Activated naive CD4-positive, alpha-beta T cell treated with anti-CD3 and anti-CD28 coated beads for 36 hours (primary cell): ENCODE results near the gene ZFP30. TPM values are rescaled to one million over a fixed set of nuclear protein-coding genes. Genes with fewer than 3 reads are reported as not detected.

ENCODE experiments used
- CTCF ChIA-PET: fragments of 350-600 bp; sonication (Branson Sonifier 250); formaldehyde crosslinking; loops from one replicate; lab custom pipeline; 2021; ENCODE audit warnings: antibody characterized with exemption; lab: Charles Lee
- DNase-seq: peaks from one replicate; pipeline ENCODE4 v3.0.0-alpha.2; 2020
- H3K27ac Mint-ChIP-seq: one replicate; pipeline ENCODE4 v1.8.0; 2021; ENCODE audit warnings: mild to moderate bottlenecking, mixed read lengths
- H3K27me3 Mint-ChIP-seq: one replicate; pipeline ENCODE4 v1.8.0; 2021; ENCODE audit warnings: low read depth, mixed read lengths
- H3K36me3 Mint-ChIP-seq: one replicate; pipeline ENCODE4 v1.8.0; 2021; ENCODE audit warnings: low read depth, mixed read lengths
- H3K4me1 Mint-ChIP-seq: one replicate; pipeline ENCODE4 v1.8.0; 2021; ENCODE audit warnings: low read depth, mixed read lengths
- H3K4me3 Mint-ChIP-seq: one replicate; pipeline ENCODE4 v1.8.0; 2021; ENCODE audit warnings: mild to moderate bottlenecking, moderate library complexity, mixed read lengths
- H3K9me3 Mint-ChIP-seq: one replicate; pipeline ENCODE4 v1.8.0; 2021; ENCODE audit warnings: mixed read lengths
- intact Hi-C: fragments of 100-400 bp; cut with micrococcal nuclease; formaldehyde crosslinking; loops from one replicate; pipeline ENCODE4 v1.15.1; 2023
- total RNA-seq, 2 experiments: library from RNA; stranded (reverse); gene quantifications; one replicate each; pipeline ENCODE4 v1.2.3, GENCODE V29; 2021

The ZFP30 gene
- total RNA-seq, 2 experiments from 2014 or later = 10.7 to 11.4 TPM

- intact Hi-C loops = loop anchor here (2.0 to 10.0 kb wide), 3 partner anchors 65 to 443 kb away; partner anchors contain the start of genes ZNF585B and ZNF607
- H3K27me3 Mint-ChIP-seq = no peaks in the 10 kb centered on the region
- DNase-seq = no peak
- peaks cover 29% of the 10 kb centered on the region for H3K4me1 Mint-ChIP-seq
- CTCF ChIA-PET = no interaction called here
- peaks cover 6% of the 10 kb centered on the region for H3K9me3 Mint-ChIP-seq
- H3K4me3 Mint-ChIP-seq = peak overlapping the region; percentile 93
- peak overlapping the region; percentile 93 for H3K27ac Mint-ChIP-seq
- peaks cover 31% of the 10 kb centered on the region for H3K36me3 Mint-ChIP-seq
Observed at GRCh38 chr19:37654118-37654517, 1.1 kb downstream of the ZFP30 start.

DNA sequence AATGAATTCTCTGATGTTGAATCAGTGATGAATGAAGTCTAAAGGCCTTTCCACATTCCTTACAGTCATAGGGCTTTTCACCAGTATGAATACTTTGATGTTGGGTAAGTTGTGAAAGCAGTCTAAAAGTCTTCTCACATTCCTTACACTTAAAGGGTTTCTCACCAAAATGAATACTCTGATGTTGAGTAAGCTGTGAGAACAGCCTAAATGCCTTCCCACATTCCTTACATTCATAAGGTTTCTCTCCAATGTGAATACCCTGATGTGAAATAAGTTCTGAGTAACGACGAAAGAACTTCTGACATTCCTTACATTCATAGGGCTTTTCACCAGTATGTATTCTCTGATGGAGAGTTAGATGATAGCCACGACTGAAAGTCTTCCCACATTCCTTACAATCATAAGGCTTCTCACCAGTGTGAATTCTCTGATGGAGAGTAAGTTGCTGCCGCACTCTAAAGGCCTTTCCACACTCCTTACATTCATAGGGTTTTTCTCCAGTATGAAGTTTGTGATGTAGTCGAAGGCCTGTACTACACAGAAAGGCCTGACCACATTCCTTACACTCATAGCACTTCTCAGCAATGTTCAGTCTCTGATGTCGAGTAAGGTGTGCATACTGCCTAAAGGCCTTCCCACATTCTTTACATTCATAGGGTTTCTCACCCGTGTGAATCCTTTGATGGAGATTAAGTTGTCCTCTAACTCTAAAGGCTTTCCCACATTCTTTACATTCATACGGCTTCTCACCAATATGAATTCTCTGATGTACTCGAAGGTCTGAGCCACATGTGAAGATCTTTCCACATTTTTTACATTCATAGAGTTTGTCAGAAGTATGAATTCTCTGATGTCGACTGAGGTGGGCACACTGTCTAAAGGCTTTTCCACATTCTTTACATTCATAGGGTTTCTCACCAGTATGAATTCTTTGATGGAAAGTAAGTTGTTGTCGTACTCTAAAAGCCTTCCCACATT, 19.9 kb downstream of the ZFP30 start:
- CTCF ChIA-PET = no interaction called here
- Mint-ChIP-seq H3K4me3 (no peak overlapping the region), H3K36me3 (peaks cover 49% of the 10 kb centered on the region), H3K4me1 (no peaks in the 10 kb centered on the region), H3K27ac (no peak overlapping the region), H3K9me3 (peaks cover 44% of the 10 kb centered on the region), H3K27me3 (no peaks in the 10 kb centered on the region)
- no peak for DNase-seq
- intact Hi-C loops = no loop called here

GRCh38 chr19:37594982-37595382, 60.3 kb downstream of the ZFP30 start:
- intact Hi-C loops = loop anchor here (1.0 to 10.0 kb wide), 12 partner anchors 60 to 745 kb away; partner anchors contain the start of genes SPINT2, ZFP30, ZNF345 and ZNF383
- Mint-ChIP-seq H3K27ac (peak overlapping the region; percentile 97), H3K4me1 (peaks cover 17% of the 10 kb centered on the region), H3K36me3 (peaks cover 35% of the 10 kb centered on the region), H3K4me3 (peak overlapping the region; percentile 99), H3K27me3 (no peaks in the 10 kb centered on the region), H3K9me3 (peaks cover 30% of the 10 kb centered on the region)
- CTCF ChIA-PET = interaction anchor here (1.2 kb wide), 1 partner anchor 88 kb away, joined by 3 read pairs; the partner anchor contains the start of gene ZNF793
- peak; percentile 70 for DNase-seq

DNA sequence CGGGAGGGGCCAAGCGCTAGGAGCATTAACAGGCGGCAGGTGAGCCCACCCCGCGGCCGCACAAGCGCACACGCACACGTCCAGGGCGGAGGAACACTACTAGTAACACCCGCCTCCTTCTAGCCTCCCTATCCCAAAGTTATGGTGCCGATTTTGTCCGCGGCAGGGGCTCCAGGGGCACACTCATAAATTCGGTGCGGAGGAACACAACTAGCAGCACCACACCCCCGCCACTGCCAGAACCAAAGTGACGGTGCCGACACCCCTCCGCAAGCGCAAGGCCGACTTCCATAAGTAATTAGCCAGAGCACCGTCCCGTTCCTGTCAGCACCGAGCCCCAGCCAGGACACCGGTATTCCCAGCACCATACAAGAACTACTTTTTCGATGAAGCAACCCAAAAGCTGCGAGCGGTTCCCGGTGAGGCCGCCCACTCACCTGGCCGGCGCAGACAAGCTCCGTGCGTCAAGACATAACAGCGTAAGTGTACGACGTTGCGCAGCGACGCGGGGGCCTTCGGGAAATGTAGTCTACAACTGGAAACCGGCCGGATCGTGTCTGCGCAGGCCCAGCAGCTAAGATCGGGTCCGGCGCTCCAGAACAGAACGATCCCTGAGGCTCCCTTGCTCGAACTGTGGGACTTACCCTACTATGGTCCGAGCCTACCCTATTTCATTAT, 60.8 kb downstream of the ZFP30 start, which contains the start of the genes ZNF540 and ZNF571:
ZNF540 (plus strand) TSS at position 573 of the 678 bp plus-strand sequence. CDS start 3,572 bp downstream, outside the sequence.
ZNF571 (minus strand) TSS at position 489 of the 678 bp plus-strand sequence. CDS start 8,116 bp downstream, outside the sequence.
- H3K4me3 Mint-ChIP-seq = peak within 1 kb of the TSS; percentile 99
- CTCF ChIA-PET = interaction anchor here (1.2 kb wide), 1 partner anchor 88 kb away, joined by 3 read pairs; the partner anchor contains the start of gene ZNF793
- DNase-seq = peak; percentile 96
- peaks cover 17% of the 10 kb centered on the region for H3K4me1 Mint-ChIP-seq
- peaks cover 26% of the 10 kb centered on the region for H3K9me3 Mint-ChIP-seq
- peak within 1 kb of the TSS; percentile 97 for H3K27ac Mint-ChIP-seq
- no peaks in the 10 kb centered on the region for H3K27me3 Mint-ChIP-seq
- intact Hi-C loops = loop anchor here (1.0 to 10.0 kb wide), 12 partner anchors 61 to 744 kb away; partner anchors contain the start of genes SPINT2, ZFP30, ZNF345 and ZNF383
- H3K36me3 Mint-ChIP-seq = peaks cover 33% of the 10 kb centered on the region

GRCh38 chr19:37593996-37594303, 61.3 kb downstream of the ZFP30 start:
- Mint-ChIP-seq H3K27ac (peak overlapping the region; percentile 97), H3K9me3 (peaks cover 27% of the 10 kb centered on the region), H3K4me3 (peak overlapping the region; percentile 99), H3K4me1 (peaks cover 17% of the 10 kb centered on the region), H3K36me3 (peaks cover 34% of the 10 kb centered on the region), H3K27me3 (no peaks in the 10 kb centered on the region)
- intact Hi-C loops = loop anchor here (1.0 to 10.0 kb wide), 12 partner anchors 61 to 744 kb away; partner anchors contain the start of genes SPINT2, ZFP30, ZNF345 and ZNF383
- CTCF ChIA-PET = interaction anchor here (1.2 kb wide), 1 partner anchor 87 kb away, joined by 3 read pairs; the partner anchor contains the start of gene ZNF793
- no peak for DNase-seq

DNA sequence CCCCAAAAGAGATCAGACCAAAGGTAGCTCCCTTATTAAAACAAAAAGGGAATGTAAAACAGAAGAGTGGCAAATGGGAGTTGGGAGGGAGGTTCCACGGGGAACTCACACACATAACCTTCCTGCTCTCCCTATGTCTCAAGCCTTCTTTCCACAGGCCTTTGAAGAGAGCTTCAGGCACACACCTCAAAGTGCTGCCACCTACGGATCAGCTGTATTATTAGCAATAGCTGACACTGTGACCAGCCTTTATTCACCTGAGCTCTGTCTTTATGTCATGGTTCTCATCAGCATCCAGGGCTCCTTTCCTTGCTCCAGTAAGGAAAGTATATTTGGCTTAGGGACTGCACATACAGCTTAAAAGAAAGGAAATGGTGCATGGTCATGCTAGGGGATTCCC, 71.9 kb downstream of the ZFP30 start:
- no peak overlapping the region for H3K27ac Mint-ChIP-seq
- peaks cover 38% of the 10 kb centered on the region for H3K36me3 Mint-ChIP-seq
- no peak overlapping the region for H3K4me3 Mint-ChIP-seq
- H3K4me1 Mint-ChIP-seq = no peaks in the 10 kb centered on the region
- CTCF ChIA-PET = no interaction called here
- H3K27me3 Mint-ChIP-seq = no peaks in the 10 kb centered on the region
- no peak for DNase-seq
- peaks cover 47% of the 10 kb centered on the region for H3K9me3 Mint-ChIP-seq
- intact Hi-C loops = no loop called here

- DNase-seq = no peak
- Mint-ChIP-seq H3K36me3 (peaks cover 73% of the 10 kb centered on the region), H3K4me1 (no peaks in the 10 kb centered on the region), H3K9me3 (peaks cover 55% of the 10 kb centered on the region), H3K27ac (no peak overlapping the region), H3K4me3 (no peak overlapping the region), H3K27me3 (no peaks in the 10 kb centered on the region)
- CTCF ChIA-PET = no interaction called here
- intact Hi-C loops = no loop called here
Observed at GRCh38 chr19:37572203-37572602, 83.1 kb downstream of the ZFP30 start.

- peaks cover 73% of the 10 kb centered on the region for H3K9me3 Mint-ChIP-seq
- H3K4me1 Mint-ChIP-seq = no peaks in the 10 kb centered on the region
- no peak for DNase-seq
- CTCF ChIA-PET = interaction anchor here (0.6 kb wide), 1 partner anchor 258 kb away, joined by 3 read pairs; no protein-coding TSS in a partner anchor
- H3K27me3 Mint-ChIP-seq = no peaks in the 10 kb centered on the region
- intact Hi-C loops = no loop called here
- H3K4me3 Mint-ChIP-seq = no peak overlapping the region
- H3K27ac Mint-ChIP-seq = no peak overlapping the region
- peaks cover 84% of the 10 kb centered on the region for H3K36me3 Mint-ChIP-seq
Observed at GRCh38 chr19:37565370-37565669, 89.9 kb downstream of the ZFP30 start.

- H3K4me1 Mint-ChIP-seq = no peaks in the 10 kb centered on the region
- H3K9me3 Mint-ChIP-seq = peaks cover 69% of the 10 kb centered on the region
- H3K36me3 Mint-ChIP-seq = peaks cover 80% of the 10 kb centered on the region
- intact Hi-C loops = no loop called here
- CTCF ChIA-PET = no interaction called here
- DNase-seq = no peak
- no peak overlapping the region for H3K27ac Mint-ChIP-seq
- no peak overlapping the region for H3K4me3 Mint-ChIP-seq
- no peaks in the 10 kb centered on the region for H3K27me3 Mint-ChIP-seq
Observed at GRCh38 chr19:37564624-37565369, 90.5 kb downstream of the ZFP30 start.
